Measurements from ENCODE around the gene C14orf119.

Gene C14orf119

DNA sequence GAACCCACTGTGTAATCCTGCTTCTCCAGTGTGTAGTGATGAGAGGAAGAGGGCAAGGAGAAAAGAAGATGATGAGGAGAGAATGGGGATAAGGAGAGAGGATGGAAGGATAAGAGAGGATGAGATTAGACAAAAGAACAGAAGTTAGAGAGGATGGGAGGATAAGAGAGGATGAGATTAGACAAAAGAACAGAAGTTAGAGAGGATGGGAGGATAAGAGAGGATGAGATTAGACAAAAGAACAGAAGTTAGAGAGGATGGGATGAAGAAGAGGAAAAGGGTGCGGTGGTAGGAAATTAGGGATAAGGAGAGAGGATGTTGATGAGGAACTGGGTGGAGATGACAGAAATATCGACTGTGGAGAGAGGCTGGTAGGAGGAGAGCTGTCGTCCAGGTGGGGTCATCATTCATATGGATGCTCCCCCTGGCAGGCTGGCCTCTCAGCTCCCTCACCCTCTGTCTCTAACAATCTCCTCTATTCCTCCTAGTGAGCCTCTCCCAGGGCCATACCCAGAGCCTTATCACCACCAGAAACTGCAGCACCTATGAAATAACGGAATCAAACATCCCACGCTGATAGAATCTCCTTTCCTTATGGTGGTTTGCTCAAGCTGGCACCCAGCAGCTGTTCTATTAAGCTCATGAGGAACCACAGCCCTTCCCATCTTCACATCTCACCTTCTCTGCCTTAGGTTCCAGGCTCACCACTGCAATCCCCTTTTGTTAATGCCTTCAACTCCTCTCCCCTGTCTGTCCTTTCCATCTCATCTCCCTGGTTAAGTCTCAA, 15.5 kb downstream of the C14orf119 start:
- no peak for DNase-seq

DNA sequence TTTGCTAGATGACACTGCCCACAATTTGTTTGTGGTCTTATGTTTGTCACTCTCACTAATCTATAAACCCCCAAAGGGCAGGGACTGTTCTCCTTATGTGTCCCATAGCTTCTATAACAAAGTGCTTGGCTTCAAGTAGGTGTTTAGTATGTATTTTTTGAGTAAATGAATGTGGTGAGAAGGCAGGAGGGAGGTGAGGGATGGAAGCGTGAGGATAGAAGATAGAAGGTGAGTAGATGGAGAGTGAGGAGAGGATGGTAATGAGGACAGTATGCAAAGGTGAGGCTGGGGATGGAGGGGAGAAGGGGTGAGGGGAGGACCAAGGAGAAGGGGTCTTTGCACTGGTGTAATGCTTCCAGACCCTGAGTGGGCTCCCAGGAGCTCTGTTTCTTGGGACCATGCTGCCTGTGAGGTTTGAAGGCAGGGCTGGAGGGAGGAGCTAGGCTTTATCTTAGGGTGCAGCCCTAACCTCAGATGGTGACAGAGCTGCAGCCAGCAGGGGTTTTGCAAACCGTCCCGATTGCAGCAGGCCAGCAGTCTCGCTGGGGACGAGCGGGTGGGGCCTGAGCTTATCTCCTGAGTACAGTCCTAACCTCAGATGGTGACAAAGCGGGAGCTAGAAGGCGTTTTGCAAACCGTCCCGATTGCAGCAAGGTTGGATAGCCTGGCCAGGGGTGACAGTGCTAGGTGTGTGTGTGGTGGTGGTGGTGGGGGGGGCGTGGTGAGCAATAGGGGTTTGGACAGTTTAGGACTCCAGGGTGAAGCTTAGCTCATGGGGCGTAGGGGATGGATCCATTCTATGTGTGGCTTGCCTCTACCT, 17.3 kb downstream of the C14orf119 start:
- no peak for DNase-seq

DNA sequence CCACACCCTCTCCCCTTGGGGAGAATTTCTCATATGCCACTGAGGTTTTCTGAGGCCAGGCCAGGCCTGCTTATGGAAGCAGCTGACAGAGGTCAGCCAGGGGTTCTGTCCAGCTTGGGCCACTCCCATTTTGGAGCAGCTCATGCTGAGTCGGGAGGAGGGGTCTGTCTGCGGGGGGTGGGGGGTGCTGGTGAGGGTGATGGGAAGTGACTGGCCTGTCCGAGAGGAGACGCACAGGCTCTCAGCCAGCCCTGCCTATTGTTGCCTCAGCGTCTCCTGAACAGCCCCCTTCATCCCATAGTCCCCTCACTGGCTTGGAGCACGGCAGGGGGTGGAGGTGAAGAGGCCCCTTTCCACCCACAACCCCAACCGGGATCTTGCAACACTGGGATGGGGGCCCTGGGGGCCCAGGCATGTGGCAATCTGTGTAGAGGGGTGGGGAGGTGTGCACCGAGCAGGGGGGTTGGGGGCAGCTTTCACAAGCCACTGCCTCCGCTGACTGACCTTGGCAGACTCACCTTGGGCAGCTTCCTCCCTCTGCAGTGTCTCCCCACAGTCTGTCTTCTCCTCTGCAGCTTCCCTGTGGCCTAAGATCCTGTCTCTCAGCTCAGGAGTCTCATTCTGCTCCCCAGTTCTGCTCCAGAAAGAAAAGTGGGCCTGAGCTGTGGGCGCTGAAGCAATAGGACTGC, 18.3 kb downstream of the C14orf119 start:
- no peak for DNase-seq

DNA sequence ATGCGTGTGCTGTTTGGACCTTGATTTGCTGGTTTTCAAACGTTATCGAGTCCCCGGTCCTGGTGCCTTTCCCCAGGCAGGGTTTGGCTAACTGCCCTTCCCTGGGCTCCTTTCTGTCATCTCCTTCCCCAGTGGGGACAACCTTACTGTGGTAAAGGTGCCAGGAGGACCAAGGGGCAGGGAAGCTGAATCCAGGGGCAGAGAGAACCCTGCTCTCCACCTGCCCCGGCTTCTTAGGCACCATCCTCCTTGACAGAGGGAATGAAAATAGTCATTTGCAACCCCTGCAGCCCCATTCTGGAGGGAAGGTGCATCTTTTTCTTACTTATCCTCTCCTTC, 18.8 kb downstream of the C14orf119 start:
- no peak for DNase-seq

DNA sequence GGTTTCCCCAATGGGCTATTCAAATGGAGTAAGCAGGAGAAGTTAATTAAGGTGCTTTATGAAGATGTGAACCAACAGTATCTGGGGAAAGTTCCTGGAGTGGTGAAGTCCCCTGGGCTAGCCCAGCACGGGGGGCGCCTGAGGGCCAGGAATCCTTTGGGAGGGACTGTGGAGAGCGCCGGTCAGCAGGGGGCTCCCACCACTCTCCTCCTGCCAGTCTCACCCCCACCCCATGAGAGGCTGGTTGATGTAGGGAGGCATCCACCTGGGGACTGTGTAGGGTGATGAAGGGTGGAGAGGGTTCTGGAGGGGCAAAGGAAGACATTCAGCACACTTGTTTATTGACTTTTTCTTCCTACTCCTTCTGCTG, 19.3 kb downstream of the C14orf119 start:
- DNase-seq = no peak

- DNase-seq = peak; percentile 97
Measured at GRCh38 chr14:23115039-23115731, 19.9 kb downstream of the C14orf119 start.

GRCh38 chr14:23115918-23116317, 20.6 kb downstream of the C14orf119 start:
- no peak for DNase-seq

DNA sequence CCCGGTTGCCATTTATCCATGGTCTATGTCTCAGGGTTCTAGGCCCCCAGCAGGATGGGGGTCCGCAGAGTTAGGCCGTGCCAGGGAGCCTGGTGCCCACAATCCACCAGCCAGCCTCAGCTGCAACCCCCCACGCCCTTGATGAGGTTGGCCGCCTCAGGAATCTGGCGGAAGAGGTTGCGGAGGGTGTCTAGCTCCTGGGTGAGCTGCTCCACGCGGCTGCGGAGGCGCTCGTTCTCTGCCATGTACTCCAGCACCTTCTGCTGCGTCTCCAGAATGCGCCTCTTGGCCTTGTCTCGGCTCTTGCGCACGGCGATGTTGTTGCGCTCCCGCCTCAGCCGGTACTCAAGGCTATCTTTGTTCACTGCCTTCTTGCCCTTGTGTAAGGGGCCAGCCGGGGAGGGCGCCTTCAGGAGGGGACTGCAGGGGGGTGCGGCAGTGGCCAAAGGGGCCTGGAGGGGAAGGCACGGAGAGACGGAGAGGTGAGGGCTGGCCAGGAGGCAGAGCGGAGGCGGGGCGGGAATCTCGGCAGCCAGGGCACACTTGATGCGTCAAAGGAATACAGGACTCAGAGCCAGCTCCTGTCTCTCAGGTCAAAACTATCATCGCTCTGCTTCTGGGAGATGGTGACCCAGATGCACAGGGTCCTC, 22.2 kb downstream of the C14orf119 start:
- no peak for DNase-seq

- DNase-seq = no peak
Measured at GRCh38 chr14:23118506-23119362, 23.4 kb downstream of the C14orf119 start, which contains the start of gene CEBPE. TSS of gene CEBPE (minus strand) at chr14:23119255. CDS start at chr14:23119091, 164 bp downstream.

- no peak for DNase-seq
Measured at GRCh38 chr14:23119363-23120327, 24.3 kb downstream of the C14orf119 start.

- DNase-seq = peak; percentile 80
Measured at GRCh38 chr14:23120541-23121251, 25.4 kb downstream of the C14orf119 start.

- peak; percentile 20 for DNase-seq
Measured at GRCh38 chr14:23121361-23121771, 26.1 kb downstream of the C14orf119 start.

GRCh38 chr14:23122086-23122485, 26.8 kb downstream of the C14orf119 start:
- no peak for DNase-seq

DNA sequence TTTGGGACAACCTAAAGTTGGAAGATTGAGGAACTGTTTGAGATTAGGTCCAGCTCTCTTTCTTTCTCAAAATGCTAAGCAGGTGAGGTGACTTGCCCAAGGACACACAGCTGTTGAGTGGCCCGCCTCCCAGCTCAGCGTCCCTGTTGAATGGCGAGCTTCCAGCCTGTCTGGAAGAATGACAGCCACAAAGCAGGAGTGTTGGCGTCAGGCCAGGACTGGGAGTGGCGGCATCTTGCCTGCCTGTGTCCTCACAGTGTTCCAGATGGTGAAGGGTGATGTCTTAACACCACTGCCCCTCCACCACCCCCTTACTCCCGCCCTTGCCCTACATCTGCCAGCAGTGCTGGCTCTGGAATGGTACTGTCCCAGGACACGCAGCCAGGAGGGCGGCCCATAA, 28.1 kb downstream of the C14orf119 start:
- peak; percentile 19 for DNase-seq

GRCh38 chr14:23124337-23124954, 29.1 kb downstream of the C14orf119 start:
- no peak for DNase-seq

GRCh38 chr14:23125011-23125410, 29.7 kb downstream of the C14orf119 start:
- DNase-seq = no peak

DNA sequence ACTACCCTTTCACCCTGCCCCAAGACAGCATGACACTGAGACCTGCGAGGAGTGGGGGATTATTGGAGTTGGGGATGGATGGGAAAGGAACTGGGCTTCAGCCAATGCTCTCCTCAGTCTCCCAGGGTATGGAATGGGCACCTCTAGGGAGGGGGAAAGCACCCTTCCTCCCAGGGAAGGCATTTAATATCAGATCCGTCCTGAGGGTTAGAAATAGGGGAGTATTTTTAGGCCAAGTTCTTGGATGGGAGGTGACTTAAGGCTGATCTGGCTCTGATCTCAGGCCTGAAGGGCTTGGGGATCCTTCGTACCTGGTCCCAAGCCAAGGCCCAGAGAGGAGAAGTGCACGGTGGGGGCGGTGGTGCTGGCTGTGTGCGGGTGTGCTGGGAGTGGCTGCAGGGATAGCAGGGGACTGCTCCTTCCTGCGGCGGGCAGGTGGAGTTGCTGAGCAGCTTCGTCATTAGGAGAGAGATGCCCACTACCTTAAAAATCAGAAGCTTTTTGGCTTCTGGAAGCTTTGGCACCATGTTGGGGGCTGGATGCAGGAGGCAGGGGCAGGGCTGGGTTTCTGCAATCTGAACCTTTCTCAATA, 30.7 kb downstream of the C14orf119 start:
- no peak for DNase-seq

- DNase-seq = no peak
Measured at GRCh38 chr14:23126548-23127278, 31.4 kb downstream of the C14orf119 start.
